IPS-NIHi11 (cell line): Measurements from ENCODE around the gene PGPEP1.
"Not testable (repeated sequence)": the region's sequence is repeated elsewhere in the genome, so short reads cannot be mapped to it uniquely, and the experiment has no call there.

ENCODE experiments used
- DNase-seq: peaks from one replicate; pipeline ENCODE4 v3.0.0; 2012; ENCODE audit warnings: mixed read lengths, low spot score

The PGPEP1 gene

GRCh38 chr19:18390065-18390907 is 49.9 kb downstream of the PGPEP1 start:
- DNase-seq = no peak

GRCh38 chr19:18391509-18392075 is 51.2 kb downstream of the PGPEP1 start:
- no peak for DNase-seq

- no peak for DNase-seq
Measured at GRCh38 chr19:18392417-18392816, 52.0 kb downstream of the PGPEP1 start.

- DNase-seq = no peak
Measured at GRCh38 chr19:18392926-18393325, 52.5 kb downstream of the PGPEP1 start.

- DNase-seq = no peak
Measured at GRCh38 chr19:18393836-18394235, 53.4 kb downstream of the PGPEP1 start.

GRCh38 chr19:18396471-18397241 is 56.3 kb downstream of the PGPEP1 start:
- DNase-seq = no peak

GRCh38 chr19:18397242-18398202 is 57.1 kb downstream of the PGPEP1 start, which contains the start of gene LRRC25:
Gene LRRC25 (minus strand): TSS chr19:18397622. CDS start chr19:18396963, 659 bp downstream.
- peak; percentile 84 for DNase-seq

- no peak for DNase-seq
Measured at GRCh38 chr19:18399008-18399407, 58.6 kb downstream of the PGPEP1 start.

- DNase-seq = peak; percentile 63
Measured at GRCh38 chr19:18401580-18402112, 61.2 kb downstream of the PGPEP1 start.

GRCh38 chr19:18402455-18403248 is 62.3 kb downstream of the PGPEP1 start:
- not testable (repeated sequence) for DNase-seq

GRCh38 chr19:18405754-18406153 is 65.4 kb downstream of the PGPEP1 start:
- not testable (repeated sequence) for DNase-seq

GRCh38 chr19:18406749-18407148 is 66.4 kb downstream of the PGPEP1 start:
- DNase-seq = no peak

- peak; percentile 57 for DNase-seq
Measured at GRCh38 chr19:18408053-18408476, 67.7 kb downstream of the PGPEP1 start.

GRCh38 chr19:18412610-18413239 is 72.3 kb downstream of the PGPEP1 start:
- no peak for DNase-seq

- DNase-seq = no peak
Measured at GRCh38 chr19:18414504-18415177, 74.2 kb downstream of the PGPEP1 start.

- DNase-seq = no peak
Measured at GRCh38 chr19:18415178-18415867, 74.9 kb downstream of the PGPEP1 start.

- peak; percentile 82 for DNase-seq
Measured at GRCh38 chr19:18416778-18417249, 76.4 kb downstream of the PGPEP1 start.

- DNase-seq = peak; percentile 85
Measured at GRCh38 chr19:18417250-18418028, 77.0 kb downstream of the PGPEP1 start.
